ENCODE data around the gene DNASE2.
A peak's percentile ranks its signal among the peaks of the same experiment; 100 is the strongest.
"Not testable (repeated sequence)": the region's sequence is repeated elsewhere in the genome, so short reads cannot be mapped to it uniquely, and the experiment has no call there.

The DNASE2 gene

DNA sequence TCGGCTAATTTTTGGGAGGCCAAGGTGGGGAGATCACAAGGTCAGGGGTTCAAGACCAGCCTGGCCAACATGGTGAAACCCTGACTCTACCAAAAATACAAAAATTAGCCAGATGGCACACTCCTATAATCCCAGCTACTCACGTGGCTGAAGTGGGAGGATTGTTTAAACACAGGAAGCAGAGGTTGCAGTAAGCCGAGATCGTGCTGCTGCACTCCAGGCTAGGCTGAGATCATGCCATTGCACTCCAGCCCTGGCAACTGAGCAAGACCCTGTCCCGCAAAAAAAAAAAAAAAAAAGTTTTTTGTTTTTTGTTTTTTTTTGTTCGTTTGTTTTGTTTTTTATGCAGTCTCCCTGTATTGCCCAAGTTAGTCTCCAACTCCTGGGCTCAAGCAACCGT, 21.7 kb downstream of the DNASE2 start:
- no peak for DNase-seq

DNA sequence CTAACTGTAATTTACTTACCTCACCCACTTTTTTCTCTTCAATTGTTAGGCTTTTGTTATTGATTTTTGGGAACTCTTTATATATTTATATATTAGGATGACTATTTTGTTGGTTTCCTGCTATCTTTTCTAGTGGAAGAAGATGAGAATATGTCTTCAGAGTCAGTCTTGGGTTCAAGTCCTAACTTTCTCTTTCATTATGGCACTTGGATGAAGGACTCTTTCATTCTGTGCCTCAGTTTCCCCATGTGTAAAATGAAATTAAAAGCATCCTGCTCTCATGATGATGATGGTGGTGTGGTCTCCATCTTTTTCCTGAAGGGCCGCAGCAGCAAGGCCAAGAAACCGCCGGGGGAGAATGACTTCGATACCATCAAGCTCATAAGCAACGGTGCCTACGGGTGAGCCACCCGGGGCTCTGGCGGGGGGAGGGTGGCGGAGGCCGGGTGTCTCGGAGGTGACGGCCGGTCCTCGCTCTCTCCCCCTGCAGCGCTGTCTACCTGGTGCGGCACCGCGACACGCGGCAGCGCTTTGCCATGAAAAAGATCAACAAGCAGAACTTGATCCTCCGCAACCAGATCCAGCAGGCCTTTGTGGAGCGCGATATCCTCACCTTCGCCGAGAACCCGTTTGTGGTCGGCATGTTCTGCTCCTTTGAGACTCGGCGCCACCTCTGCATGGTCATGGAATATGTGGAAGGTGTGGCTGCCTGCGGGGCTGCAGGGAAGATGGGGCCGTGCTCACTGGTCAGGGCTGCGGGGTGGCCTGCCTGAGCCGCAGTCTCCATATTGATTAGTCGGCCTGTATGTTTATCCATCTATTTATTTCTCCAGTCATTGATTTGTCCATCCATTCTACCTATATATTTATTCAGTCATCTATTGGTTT, 23.0 kb downstream of the DNASE2 start:
- DNase-seq = no peak

DNA sequence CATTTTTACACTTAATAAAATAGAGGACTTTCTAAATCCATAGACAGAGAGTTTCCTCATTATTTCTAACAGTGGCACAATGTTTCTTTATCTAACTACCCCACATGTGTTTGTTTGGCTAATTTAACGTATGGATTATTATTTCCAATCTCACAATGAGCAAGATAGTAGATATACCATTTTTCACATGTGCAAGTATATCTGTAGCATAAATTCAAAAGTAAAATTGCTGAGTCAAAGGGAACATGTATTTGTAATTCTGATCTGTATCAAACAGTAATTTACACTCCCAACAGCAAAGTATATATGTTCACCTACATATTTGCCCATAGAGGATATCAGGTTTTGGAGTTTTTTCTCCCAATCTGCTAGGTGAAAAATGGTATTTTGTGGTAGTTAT, 24.6 kb downstream of the DNASE2 start:
- DNase-seq = no peak

DNA sequence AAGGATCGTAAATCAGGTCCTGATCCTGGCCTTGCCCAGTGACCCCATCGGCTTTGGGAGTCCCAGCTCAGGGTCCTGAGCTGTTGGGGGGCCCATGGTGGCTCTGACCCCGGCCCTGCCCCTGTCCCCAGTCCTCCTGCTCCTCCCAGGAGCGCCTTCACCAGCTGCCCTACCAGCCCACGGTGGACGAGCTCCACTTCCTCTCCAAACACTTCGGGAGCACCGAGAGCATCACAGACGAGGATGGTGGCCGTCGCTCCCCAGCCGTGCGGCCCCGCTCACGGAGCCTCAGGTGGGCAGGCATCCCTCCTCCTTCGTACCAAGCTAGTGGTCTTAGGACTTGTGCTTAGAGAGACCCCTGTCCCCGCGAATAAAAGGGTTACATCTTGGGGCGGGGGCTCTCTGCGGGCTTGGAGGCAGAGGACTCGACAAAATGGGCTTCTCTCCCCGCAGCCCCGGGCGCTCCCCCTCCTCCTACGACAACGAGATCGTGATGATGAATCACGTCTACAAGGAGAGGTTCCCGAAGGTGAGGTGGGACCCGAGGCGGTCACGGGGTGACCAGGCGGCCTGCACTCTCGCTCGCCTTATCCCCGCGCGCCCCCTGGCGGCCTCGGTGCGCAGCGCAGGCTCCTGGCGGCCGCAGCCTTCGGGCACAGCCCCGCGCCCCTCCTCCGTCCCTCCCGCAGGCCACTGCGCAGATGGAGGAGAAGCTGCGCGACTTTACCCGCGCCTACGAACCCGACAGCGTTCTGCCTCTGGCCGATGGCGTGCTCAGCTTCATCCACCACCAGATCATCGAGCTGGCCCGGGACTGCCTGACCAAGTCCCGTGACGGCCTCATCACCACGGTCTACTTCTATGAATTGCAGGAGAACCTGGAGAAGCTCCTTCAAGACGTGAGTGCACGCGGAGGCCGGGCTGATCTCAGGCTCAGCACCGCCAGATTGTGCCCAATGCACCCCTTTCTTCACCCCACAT, 33.8 kb downstream of the DNASE2 start:
- peak; percentile 59 to 70 for DNase-seq

DNA sequence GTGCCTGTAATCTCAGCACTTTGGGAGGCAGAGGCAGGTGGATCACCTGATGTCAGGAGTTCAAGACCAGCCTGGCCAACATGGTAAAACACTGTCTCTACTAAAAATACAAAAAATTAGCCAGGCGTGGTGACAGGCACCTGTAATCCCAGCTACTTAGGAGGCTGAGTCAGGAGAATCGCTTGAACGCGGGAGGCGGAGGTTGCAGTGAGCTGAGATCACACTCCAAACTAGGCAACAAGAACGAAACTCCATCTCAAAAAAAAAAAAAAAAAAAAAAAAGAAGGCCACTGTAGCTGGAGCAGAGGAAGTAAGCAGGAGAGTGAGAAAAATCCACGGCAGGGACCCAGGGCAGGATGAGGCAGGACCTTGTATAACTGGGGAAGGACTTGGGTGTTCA, 34.6 kb downstream of the DNASE2 start:
- DNase-seq = not testable (repeated sequence)

DNA sequence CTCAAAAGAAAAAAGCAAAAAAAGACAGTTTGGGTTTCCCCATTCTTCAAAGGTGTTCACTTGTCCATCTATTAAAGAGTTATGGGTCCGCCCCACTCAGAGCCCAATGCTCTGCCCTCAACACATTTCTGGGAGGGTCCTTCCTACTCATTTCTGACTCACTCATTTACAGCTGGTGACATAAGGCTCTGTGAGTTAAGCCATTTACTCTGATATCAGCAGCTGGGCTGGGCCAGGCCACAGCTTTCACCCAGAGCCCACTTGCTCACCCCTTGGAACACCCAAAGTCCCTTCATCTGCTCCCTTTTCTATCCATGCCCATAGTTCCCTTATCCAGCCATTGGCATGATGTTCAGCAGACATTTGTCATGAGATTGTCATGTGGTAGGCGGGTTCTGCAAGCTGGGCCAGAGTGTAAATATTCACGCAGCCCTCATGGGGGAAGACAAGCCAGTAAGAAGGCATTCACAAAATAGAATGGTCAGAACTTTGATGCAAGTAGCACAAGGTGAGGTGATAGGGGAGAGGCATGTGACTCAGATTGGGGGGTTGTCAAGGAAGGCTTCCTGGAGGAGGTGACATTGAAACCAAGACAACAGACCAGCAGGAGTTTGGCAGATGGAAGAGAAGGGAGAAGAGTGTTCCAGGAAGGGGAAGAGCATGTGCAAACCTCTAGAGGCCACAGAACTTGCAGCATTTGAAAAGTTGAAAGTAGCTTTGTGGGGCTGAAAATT, 37.1 kb downstream of the DNASE2 start:
- no peak for DNase-seq

DNA sequence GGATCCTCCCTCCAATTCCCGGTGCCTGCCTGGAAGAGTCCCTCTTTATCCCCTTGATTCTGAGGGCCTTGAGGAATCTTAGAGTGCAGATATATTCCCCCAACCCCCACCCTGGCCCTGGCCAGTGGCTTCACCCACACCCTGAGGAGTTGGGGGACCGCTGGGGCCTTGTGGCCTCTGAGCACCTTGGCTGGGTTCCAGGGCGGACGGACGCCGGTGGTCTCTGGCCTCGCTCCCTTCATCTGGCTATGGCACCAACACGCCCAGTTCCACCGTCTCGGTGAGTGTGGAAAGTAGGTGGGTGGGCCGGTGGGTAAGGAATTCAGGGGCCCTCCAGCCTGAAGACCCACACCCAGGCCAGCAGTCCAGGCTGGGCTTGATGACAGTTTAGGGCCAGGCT, 37.9 kb downstream of the DNASE2 start:
- no peak for DNase-seq

DNA sequence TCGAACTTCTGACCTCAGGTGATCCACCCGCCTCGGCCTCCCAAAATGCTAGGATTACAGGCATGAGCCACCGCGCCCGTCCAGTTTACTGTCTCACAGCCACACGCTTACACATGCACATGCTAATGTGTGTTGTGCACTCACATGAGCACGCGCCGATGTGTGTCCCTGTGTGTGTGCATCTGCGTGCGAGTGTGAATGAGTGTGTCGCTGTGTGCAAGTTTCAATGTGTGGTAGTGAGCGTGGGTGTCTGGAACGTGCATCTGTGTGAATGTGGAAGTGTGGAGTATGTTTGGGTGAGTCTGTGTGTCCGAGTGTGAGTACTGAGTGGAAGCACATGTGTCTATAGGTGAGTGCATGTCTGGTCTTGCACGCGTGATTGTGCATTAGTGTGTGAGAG, 38.7 kb downstream of the DNASE2 start:
- DNase-seq = no peak

DNA sequence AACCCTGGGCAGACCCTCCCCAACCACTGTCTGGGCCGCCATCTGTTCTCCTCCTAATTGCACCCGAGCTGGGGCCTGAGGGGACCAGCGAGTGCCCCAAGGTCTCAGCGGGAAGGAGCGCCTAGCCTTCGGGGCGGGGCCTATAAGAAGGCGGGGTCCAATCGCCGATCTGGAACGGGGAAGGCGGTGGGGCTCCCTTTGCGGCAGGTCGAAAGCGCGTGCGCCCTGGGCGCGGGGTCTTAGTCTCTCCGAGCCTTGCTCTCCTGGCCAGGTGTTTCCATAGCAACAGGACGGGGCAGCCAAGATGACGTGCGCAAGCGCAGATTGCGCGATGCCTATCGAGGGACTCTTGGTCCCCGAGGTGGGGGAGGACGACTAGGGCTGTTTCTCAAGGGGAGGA, 40.2 kb downstream of the DNASE2 start:
- no peak for DNase-seq

DNA sequence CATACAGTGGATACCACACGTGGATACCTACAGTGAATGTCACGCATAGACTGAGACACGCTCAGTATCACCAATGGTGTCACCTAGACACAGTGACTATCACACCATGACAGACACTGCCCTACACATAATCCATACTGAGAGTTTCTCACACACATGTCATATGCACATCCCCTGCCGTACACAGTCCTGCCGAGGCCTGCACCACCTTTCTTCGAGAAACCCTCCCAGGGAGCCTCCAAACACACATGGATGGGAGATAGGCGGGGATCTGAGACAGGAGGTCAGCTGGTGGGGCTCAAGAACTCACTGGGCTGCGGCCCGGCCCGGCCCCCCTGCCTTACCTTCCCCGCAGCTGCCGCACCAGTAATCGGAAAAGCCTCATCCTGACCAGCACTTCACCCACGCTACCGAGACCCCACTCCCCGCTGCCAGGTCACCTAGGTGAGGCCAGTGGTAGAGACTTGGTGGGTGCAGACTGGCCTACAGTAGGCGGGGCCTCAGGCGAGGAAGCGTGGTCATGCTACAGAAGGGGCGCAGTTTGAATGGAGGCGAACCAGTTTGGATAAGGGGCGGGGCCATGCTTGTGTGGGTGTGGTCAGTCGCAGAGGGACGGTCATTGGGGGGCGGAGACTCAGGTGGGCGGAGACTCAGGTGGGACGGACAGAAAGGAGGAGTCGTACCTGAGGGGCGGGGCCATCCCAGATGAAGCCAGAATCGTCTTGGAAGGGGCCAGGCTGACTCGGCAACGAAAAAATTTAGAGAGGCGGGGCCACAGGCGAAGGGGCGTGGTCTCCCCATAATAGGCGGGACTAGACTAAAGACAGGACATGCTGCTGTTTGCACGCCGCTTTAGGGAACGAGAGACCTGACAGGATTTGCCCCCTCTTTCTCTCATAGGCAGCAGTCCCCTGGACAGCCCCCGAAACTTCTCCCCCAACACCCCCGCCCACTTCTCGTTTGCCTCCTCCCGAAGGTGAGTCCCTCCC, 40.9 kb downstream of the DNASE2 start:
- DNase-seq = peak; percentile 27 to 57

DNA sequence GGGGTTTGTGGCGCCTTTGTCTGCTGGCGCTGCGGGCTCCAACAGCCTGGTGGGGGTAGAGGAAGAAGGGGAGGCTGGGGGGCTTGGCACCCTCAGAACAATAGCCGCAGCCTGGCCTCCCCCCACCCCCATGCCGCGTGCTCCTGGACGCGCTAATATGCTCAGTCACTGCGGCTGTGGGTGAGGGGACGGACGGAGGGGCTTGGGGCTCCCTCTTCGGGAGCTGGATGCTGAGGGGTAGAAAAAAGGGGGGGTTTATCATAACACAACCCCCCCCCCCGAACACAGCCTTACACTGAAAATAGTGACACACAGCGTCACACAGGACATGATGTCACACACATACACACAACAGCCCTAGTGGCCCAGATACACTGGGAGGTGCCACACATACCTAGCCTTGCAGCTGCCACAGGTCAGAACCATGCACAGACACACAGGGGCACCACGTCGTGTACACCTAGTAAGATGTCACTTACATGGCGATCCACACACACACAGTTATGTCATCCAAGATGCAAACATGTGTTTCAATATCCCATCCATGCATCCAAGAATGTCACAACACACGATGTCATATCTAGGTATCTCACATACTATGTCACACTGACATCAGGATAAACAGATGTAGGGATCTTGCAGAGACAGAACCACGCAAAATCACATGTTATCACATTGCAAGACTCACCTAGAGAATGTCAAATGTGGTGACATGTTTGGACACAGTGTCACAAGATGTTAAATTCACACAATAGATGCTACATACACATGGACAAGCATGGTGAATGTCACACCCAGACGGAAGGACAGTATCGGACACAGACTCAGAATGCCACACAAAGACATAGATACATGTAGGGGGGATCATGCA, 42.1 kb downstream of the DNASE2 start:
- peak; percentile 25 to 34 for DNase-seq

DNA sequence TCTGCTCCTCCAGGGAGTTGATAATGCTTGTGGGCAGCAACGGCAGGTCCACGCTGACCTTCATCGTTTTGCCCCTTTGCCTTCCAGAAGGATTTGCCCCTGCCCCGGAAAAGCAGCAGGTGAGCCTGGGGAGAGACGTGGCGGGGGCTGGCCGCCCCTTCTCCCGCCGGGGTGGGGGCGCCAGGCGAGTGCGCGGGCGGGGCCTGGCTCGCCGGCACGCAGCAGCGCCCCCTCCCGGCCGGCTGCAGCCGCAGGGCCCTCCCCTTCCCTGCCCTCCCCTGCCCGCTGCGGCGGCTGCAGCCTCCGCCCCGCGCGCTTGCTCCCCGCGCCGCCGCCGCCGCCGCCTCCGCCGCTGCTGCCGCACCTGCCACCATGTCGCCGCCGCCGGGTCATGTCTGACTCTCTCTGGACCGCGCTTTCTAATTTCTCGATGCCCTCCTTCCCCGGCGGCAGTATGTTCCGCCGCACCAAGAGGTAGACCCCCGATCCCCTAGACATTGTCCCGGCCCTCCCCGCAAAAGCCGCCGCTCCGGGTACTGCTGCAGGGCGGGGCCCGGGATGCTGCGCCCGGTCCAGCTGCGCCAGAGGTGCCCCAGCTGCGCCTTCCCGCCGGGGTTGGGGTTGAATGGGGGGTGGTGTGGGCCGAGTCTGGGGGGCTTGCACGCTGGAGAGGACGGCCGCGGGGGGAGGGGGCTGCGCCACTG, 42.9 kb downstream of the DNASE2 start, which contains the start of gene MAST1:
MAST1 (plus strand) TSS at position 334 of the 704 bp plus-strand sequence; CDS start at position 392, 58 bp downstream.
- peak; percentile 14 to 73 for DNase-seq

DNA sequence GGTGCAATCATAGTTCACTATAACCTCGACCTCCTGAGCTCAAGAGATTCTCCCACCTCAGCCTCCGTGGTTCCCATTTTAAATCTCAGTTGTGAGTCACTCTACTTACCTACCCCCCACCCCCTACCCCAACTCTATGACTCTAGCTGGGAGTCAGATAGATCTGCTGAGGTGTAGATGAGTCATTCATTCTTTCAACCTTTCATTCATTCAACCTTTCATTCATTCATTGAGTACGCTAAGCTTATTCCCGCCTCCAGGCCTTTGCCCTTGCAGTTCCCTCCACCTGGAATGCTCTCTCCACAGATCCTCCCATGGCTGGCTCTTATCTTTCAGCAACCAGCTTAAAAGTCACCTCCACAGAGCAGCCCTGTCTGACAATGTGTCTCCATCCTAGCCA, 44.0 kb downstream of the DNASE2 start:
- no peak for DNase-seq

DNA sequence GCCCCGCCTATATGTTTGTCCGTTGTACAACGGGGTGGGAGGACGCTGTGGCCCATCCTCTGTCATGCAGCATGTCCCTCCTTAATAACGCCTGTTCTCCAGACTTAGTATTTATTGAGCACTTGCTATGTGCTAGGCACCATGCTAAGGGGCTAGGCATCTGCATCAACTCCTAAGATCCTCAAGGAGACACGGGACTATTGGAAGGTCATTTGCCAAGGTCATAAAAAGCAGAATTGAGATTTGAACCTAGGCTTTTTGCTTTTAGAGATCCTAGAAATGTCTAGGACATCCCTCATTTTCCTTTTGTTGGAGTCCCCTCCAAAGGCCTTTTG, 44.8 kb downstream of the DNASE2 start:
- no peak for DNase-seq

DNA sequence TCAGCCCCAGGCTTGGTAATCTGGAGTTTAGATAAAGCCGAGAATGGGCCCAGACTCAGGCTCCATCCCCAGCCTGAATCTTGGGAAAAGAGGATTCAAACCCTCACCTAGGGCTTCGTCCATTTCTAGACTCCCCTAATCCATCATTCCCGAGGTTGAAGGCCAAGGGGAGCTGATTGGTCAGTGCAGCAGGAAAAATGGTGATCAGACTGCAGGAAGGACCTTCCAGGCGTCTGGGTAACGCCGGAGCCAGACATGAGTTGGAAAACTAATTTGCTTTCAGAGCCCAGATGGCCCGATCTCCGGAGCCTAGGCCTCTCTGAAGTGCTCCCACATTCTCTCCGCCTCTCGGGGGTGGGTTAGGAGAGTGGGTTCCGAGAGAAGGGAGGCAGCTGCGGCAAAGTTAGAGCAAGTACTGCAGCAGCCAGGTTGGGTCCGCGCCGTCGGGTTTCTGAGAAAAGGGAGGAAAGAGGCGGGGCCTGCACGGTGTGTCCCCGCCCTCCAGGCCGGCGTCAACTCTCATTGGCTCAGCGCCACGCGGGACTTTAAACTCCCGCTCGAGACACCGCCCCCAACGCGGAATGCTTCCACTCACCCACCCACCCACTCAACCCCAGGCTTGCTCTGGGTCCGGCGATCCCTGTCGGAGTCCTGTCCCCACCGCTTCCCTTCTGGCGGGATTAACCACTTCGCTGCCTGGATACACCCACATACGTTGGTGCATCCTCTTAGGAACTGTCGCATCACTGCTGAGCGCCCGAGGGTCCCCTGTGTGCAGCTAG, 46.1 kb downstream of the DNASE2 start:
- DNase-seq = peak; percentile 28 to 77

DNA sequence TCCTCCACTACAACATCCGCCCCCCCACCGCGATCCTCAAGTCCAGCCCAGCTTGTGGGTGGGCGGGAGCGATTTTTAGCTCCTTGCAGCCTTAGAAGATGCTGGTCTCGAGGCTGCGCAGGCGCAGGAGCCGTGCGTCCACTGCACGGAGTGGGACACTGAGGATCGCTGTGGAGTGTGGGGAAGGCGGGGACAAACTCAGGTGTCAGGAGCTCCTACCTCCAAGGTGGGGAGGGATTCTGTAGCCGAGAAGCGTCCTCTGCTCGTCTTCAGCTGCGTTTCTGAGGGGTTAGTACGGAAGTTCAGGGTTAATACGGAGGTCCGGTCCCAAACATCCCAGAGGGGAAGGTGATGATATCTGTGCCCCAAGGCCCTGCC, 46.7 kb downstream of the DNASE2 start, which contains the start of gene RTBDN:
RTBDN (minus strand) TSS at position 14 of the 378 bp plus-strand sequence. CDS start 4,600 bp downstream, outside the sequence.
- no peak for DNase-seq

DNA sequence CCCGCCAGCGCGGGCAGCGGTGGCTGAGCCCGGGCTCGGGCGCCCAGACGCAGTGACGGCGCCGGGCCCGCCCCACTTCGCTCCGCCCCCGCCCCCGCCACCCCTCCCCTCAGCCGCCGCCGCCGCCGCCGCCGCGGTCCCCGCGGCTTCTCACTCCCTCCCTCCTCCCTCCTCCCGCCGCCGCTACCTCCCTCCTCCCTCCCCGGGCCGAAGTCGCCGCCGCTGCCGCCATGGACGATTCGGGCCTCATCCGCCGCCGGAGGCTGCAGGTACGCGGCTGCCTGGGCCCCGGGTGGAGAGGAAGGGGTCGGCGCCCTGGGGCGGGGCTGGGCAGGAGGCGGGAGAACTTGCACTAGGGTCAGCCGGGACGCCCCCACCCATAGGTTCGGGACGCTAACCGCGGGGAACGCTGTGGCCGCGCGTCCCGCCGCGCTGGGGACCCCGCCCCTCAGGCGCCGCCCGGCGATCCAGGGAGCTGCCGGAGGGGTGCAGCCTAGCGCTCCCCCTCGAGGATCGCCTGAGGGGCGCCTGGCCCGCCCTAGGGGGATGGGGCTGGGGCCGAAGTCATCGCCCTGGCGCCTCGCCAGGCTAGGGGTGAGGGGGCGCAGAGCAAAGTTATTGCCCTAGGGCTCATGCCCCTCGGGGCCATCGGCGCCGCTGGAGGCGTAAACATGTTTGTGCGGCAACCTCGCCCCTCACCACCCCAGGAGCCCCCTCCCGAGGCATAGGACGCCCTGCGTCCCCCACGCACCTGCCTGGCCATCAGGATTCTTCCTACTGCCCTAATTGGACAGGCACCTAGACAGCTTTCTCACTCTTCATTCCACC, 47.3 kb downstream of the DNASE2 start:
- peak; percentile 43 to 62 for DNase-seq

DNA sequence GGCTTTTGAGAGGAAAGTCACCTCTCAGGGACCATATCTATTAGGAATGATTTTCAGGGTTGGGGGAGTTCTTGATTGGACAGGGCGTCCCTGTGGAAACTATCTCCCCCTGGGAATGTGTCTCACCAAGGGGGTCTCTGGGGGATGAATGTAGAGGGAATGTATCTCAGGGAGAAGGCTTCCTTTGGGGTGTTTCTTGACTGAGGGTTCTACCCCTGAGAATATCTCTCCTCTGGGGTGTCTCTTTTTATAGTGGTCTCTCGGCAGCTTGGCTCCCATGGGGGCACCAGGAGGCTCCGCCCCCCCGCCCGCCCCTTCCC, 47.9 kb downstream of the DNASE2 start:
- DNase-seq = no peak
